Measurements from ENCODE around the gene SOCS3. TPM values are rescaled to one million over a fixed set of nuclear protein-coding genes. Genes with fewer than 3 reads are reported as not detected.

SOCS3 gene
- total RNA-seq, 1 donor from 2014 or later, result 13.4 TPM

GRCh38 chr17:78327880-78328279 is 32.0 kb downstream of the SOCS3 start:
- no peak for TF ChIP-seq CTCF (IDR thresholded peaks at IDR 0.05; ENCODE audit: insufficient read depth, low read depth, low read length)
- TF ChIP-seq EZH2 (IDR thresholded peaks at IDR 0.05; ENCODE audit: insufficient read depth, low read length), result no peak
- Histone ChIP-seq H4K20me1 (ENCODE audit: insufficient read depth, low read length) (no peaks in the 10 kb centered on the region), H3K27ac (ENCODE audit: low read depth, low read length) (no peak overlapping the region), H3K27me3 (ENCODE audit: insufficient read depth, low read length) (no peaks in the 10 kb centered on the region), H3K4me3 (ENCODE audit: insufficient read depth, low read depth, low read length) (no peak overlapping the region), H2AFZ (ENCODE audit: low read depth, low read length) (no peak overlapping the region), H3K9ac (ENCODE audit: low read length) (no peak overlapping the region), H3K79me2 (ENCODE audit: insufficient read depth, low read length) (no peaks in the 10 kb centered on the region), H3K4me2 (ENCODE audit: low read length) (no peak overlapping the region), H3K36me3 (ENCODE audit: insufficient read depth, low read length) (no peaks in the 10 kb centered on the region), H3K4me1 (ENCODE audit: insufficient read depth, low read length) (peaks cover 46% of the 10 kb centered on the region), H3K9me3 (ENCODE audit: insufficient read depth, low read depth, low read length) (no peaks in the 10 kb centered on the region)
- Mint-ChIP-seq H3K9me3 (ENCODE audit: unreplicated experiment) (peaks cover 3% of the 10 kb centered on the region), H3K27ac (ENCODE audit: unreplicated experiment) (no peak overlapping the region), H3K4me3 (ENCODE audit: unreplicated experiment) (no peak overlapping the region), H3K36me3 (ENCODE audit: low read depth, unreplicated experiment) (no peaks in the 10 kb centered on the region), H3K27me3 (ENCODE audit: low read depth, unreplicated experiment) (no peaks in the 10 kb centered on the region), H3K4me1 (ENCODE audit: low read depth, unreplicated experiment) (peaks cover 12% of the 10 kb centered on the region)
- FAIRE-seq (no peak), DNase-seq (ENCODE audit: low read depth) (no peak)

GRCh38 chr17:78325076-78325687 is 34.7 kb downstream of the SOCS3 start:
- Histone ChIP-seq H3K79me2 (ENCODE audit: insufficient read depth, low read length) (no peaks in the 10 kb centered on the region), H3K9ac (ENCODE audit: low read length) (peak overlapping the region; percentile 73), H3K36me3 (ENCODE audit: insufficient read depth, low read length) (no peaks in the 10 kb centered on the region), H3K27me3 (ENCODE audit: insufficient read depth, low read length) (no peaks in the 10 kb centered on the region), H3K4me3 (ENCODE audit: insufficient read depth, low read depth, low read length) (no peak overlapping the region), H3K9me3 (ENCODE audit: insufficient read depth, low read depth, low read length) (no peaks in the 10 kb centered on the region), H3K4me2 (ENCODE audit: low read length) (peak overlapping the region; percentile 73), H3K27ac (ENCODE audit: low read depth, low read length) (peak overlapping the region; percentile 83), H2AFZ (ENCODE audit: low read depth, low read length) (peak overlapping the region; percentile 49), H3K4me1 (ENCODE audit: insufficient read depth, low read length) (peaks cover 36% of the 10 kb centered on the region), H4K20me1 (ENCODE audit: insufficient read depth, low read length) (no peaks in the 10 kb centered on the region)
- H3K4me1 Mint-ChIP-seq (ENCODE audit: low read depth, unreplicated experiment), result peaks cover 13% of the 10 kb centered on the region
- no peaks in the 10 kb centered on the region for H3K36me3 Mint-ChIP-seq (ENCODE audit: low read depth, unreplicated experiment)
- no peaks in the 10 kb centered on the region for H3K27me3 Mint-ChIP-seq (ENCODE audit: low read depth, unreplicated experiment)
- TF ChIP-seq EZH2 (IDR thresholded peaks at IDR 0.05; ENCODE audit: insufficient read depth, low read length) (no peak), CTCF (IDR thresholded peaks at IDR 0.05; ENCODE audit: insufficient read depth, low read depth, low read length) (no peak)
- H3K27ac Mint-ChIP-seq (ENCODE audit: unreplicated experiment), result peak overlapping the region; percentile 84
- DNase-seq (ENCODE audit: low read depth) (peak; percentile 61), FAIRE-seq (no peak)
- H3K9me3 Mint-ChIP-seq (ENCODE audit: unreplicated experiment), result no peaks in the 10 kb centered on the region
- H3K4me3 Mint-ChIP-seq (ENCODE audit: unreplicated experiment), result peak overlapping the region; percentile 52

- Histone ChIP-seq H3K36me3 (ENCODE audit: insufficient read depth, low read length) (no peaks in the 10 kb centered on the region), H3K27me3 (ENCODE audit: insufficient read depth, low read length) (no peaks in the 10 kb centered on the region), H3K4me1 (ENCODE audit: insufficient read depth, low read length) (peaks cover 30% of the 10 kb centered on the region), H2AFZ (ENCODE audit: low read depth, low read length) (peak overlapping the region; percentile 49), H3K27ac (ENCODE audit: low read depth, low read length) (peak overlapping the region; percentile 83), H4K20me1 (ENCODE audit: insufficient read depth, low read length) (no peaks in the 10 kb centered on the region), H3K9me3 (ENCODE audit: insufficient read depth, low read depth, low read length) (no peaks in the 10 kb centered on the region), H3K4me2 (ENCODE audit: low read length) (peak overlapping the region; percentile 73), H3K79me2 (ENCODE audit: insufficient read depth, low read length) (no peaks in the 10 kb centered on the region), H3K9ac (ENCODE audit: low read length) (peak overlapping the region; percentile 73), H3K4me3 (ENCODE audit: insufficient read depth, low read depth, low read length) (no peak overlapping the region)
- peaks cover under 1% of the 10 kb centered on the region for H3K9me3 Mint-ChIP-seq (ENCODE audit: unreplicated experiment)
- no peak for TF ChIP-seq EZH2 (IDR thresholded peaks at IDR 0.05; ENCODE audit: insufficient read depth, low read length)
- TF ChIP-seq CTCF (IDR thresholded peaks at IDR 0.05; ENCODE audit: insufficient read depth, low read depth, low read length), result no peak
- FAIRE-seq (no peak), DNase-seq (ENCODE audit: low read depth) (peak; percentile 68)
- no peaks in the 10 kb centered on the region for H3K36me3 Mint-ChIP-seq (ENCODE audit: low read depth, unreplicated experiment)
- peak overlapping the region; percentile 52 for H3K4me3 Mint-ChIP-seq (ENCODE audit: unreplicated experiment)
- H3K4me1 Mint-ChIP-seq (ENCODE audit: low read depth, unreplicated experiment), result peaks cover 13% of the 10 kb centered on the region
- peaks cover 1% of the 10 kb centered on the region for H3K27me3 Mint-ChIP-seq (ENCODE audit: low read depth, unreplicated experiment)
- peak overlapping the region; percentile 84 for H3K27ac Mint-ChIP-seq (ENCODE audit: unreplicated experiment)
Observed at GRCh38 chr17:78324391-78325075, 35.3 kb downstream of the SOCS3 start.

Measured in astrocyte (in vitro differentiated cells and primary cell).